Caco-2 (cell line): Measurements from ENCODE around the gene IFI44. TPM values are rescaled to one million over a fixed set of nuclear protein-coding genes. Genes with fewer than 3 reads are reported as not detected.

ENCODE experiments used
- Bru-seq: library from RNA; stranded (reverse); fragments of 400-500 nt; gene quantifications from one replicate; lab custom pipeline; 2021; lab: Mats Ljungman, UMichigan
- BruChase-seq, 2 experiments: library from RNA; stranded (reverse); fragments of 400-500 nt; gene quantifications; one replicate each; lab custom pipeline; 2021; lab: Mats Ljungman, UMichigan
- BruUV-seq: library from RNA; stranded (reverse); fragments of 400-500 nt; replicated peaks from 2 replicates; lab custom pipeline; 2021; lab: Mats Ljungman, UMichigan
- CTCF ChIA-PET: fragments of 300-600 bp; sonication (Branson Sonifier 250); formaldehyde crosslinking; loops from one replicate; lab custom pipeline; 2022; ENCODE audit warnings: antibody characterized with exemption; lab: Charles Lee
- POLR2A ChIA-PET: fragments of 300-600 bp; sonication (Branson Sonifier 250); formaldehyde crosslinking; loops from one replicate; lab custom pipeline; 2022; ENCODE audit warnings: antibody characterized with exemption; lab: Charles Lee
- DNase-seq, 2 experiments: peaks; one replicate each; pipeline versions ENCODE4 v3.0.0 to v3.0.0-alpha.2; 2020 to 2022
- H3K27me3 ChIP-seq: replicated peaks from 2 replicates; pipeline ENCODE4 v1.6.0; 2011; ENCODE audit warnings: low read length; ENCODE audit not compliant: control insufficient read depth, insufficient read depth
- H3K36me3 ChIP-seq: 2 replicates; pipeline ENCODE4 v1.5.1; 2011; ENCODE audit warnings: low read length; ENCODE audit not compliant: control insufficient read depth, insufficient read depth
- H3K4me1 ChIP-seq: fragments of 250-450 bp; sonication (Bioruptor Pico); 2 replicates; pipeline ENCODE4 v1.5.1; 2020; ENCODE audit warnings: mild to moderate bottlenecking
- H3K4me3 ChIP-seq: 2 replicates; pipeline ENCODE4 v1.5.1; 2011; ENCODE audit warnings: low read depth, mild to moderate bottlenecking, control low read depth, low read length
- H3K9me3 ChIP-seq: fragments of 250-450 bp; sonication (Bioruptor Pico); 2 replicates; pipeline ENCODE4 v1.5.1; 2020; ENCODE audit warnings: mild to moderate bottlenecking, moderate library complexity
- H3K27ac Mint-ChIP-seq: one replicate; pipeline ENCODE4 v1.8.0; 2022; ENCODE audit warnings: mixed read lengths; ENCODE audit not compliant: unreplicated experiment
- H3K27me3 Mint-ChIP-seq: one replicate; pipeline ENCODE4 v1.8.0; 2022; ENCODE audit warnings: mixed read lengths; ENCODE audit not compliant: insufficient read depth, unreplicated experiment
- H3K36me3 Mint-ChIP-seq: one replicate; pipeline ENCODE4 v1.8.0; 2022; ENCODE audit warnings: mild to moderate bottlenecking, mixed read lengths; ENCODE audit not compliant: insufficient read depth, unreplicated experiment
- H3K4me1 Mint-ChIP-seq: one replicate; pipeline ENCODE4 v1.8.0; 2022; ENCODE audit warnings: low read depth, mixed read lengths; ENCODE audit not compliant: unreplicated experiment
- H3K4me3 Mint-ChIP-seq: one replicate; pipeline ENCODE4 v1.8.0; 2022; ENCODE audit warnings: mild to moderate bottlenecking, moderate library complexity, mixed read lengths; ENCODE audit not compliant: unreplicated experiment
- H3K9me3 Mint-ChIP-seq: one replicate; pipeline ENCODE4 v1.8.0; 2022; ENCODE audit warnings: mixed read lengths; ENCODE audit not compliant: unreplicated experiment
- intact Hi-C: fragments of 100-400 bp; cut with micrococcal nuclease; formaldehyde crosslinking; loops from one replicate; pipeline ENCODE4 v1.10.0; 2022; ENCODE audit not compliant: unreplicated experiment
- long read RNA-seq: library from polyadenylated mRNA; stranded (forward); transcript quantifications from one replicate; pipeline ENCODE4 v2.0.0, GENCODE V29; 2022
- total RNA-seq: library from RNA; stranded (reverse); gene quantifications from 2 replicates; pipeline ENCODE4 v1.2.3, GENCODE V29; 2022
- TF ChIP-seq, protein P1 (sequence below), 2 experiments: fragments of 200-600 bp in 1 of 2; IDR thresholded peaks; 1 replicate in 1 of 2; 2 replicates in 1 of 2; pipeline versions ENCODE4 v1.5.1 to v1.8.0; 2011 to 2022; ENCODE audit warnings: antibody characterized with exemption in 1 of 2, control low read depth in 1 of 2, inconsistent platforms in 1 of 2, low read depth in 1 of 2, low read length in 1 of 2, mild to moderate bottlenecking in 1 of 2, moderate library complexity in 1 of 2; ENCODE audit not compliant: insufficient read depth in 1 of 2, severe bottlenecking in 1 of 2, unreplicated experiment in 1 of 2

IFI44 gene, protein sequence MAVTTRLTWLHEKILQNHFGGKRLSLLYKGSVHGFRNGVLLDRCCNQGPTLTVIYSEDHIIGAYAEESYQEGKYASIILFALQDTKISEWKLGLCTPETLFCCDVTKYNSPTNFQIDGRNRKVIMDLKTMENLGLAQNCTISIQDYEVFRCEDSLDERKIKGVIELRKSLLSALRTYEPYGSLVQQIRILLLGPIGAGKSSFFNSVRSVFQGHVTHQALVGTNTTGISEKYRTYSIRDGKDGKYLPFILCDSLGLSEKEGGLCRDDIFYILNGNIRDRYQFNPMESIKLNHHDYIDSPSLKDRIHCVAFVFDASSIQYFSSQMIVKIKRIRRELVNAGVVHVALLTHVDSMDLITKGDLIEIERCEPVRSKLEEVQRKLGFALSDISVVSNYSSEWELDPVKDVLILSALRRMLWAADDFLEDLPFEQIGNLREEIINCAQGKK
- total RNA-seq (not detected in 2 replicates), Bru-seq, nascent RNA (percentile 5 among the genes with signal in this experiment), BruChase-seq, experiment 1, labeled RNA remaining after a 2-hour chase (percentile 12 among the genes with signal in this experiment), BruChase-seq, experiment 2, labeled RNA remaining after a 6-hour chase (not detected)
- long read RNA-seq: 0 reads

DNA sequence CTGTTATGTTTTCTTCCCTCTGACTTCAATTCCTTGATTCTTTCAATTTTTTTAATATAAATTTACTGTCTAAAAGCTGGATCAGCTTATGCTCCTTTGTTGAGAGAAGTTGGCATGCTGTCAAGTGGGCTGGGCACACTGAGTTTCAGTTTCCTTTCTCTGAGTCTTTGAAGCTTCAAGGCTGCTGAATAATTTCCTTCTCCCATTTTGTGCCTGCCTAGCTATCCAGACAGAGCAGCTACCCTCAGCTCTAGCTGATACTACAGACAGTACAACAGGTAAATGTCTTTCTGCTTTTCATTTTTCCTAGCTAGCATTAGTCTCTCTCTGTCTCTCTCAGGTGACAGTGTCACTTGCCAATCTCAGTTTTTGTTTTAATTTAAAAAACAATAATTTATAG, at the start of gene IFI44:
IFI44 (plus strand) TSS at position 204 of the 400 bp plus-strand sequence. CDS start 365 bp downstream, outside the sequence.
- H3K36me3 ChIP-seq: no peaks in the 10 kb centered on the region
- Mint-ChIP-seq H3K27me3 (no peaks in the 10 kb centered on the region), H3K9me3 (no peaks in the 10 kb centered on the region), H3K4me3 (no peak within 1 kb of the TSS), H3K4me1 (no peaks in the 10 kb centered on the region), H3K36me3 (no peaks in the 10 kb centered on the region), H3K27ac (no peak within 1 kb of the TSS)
- POLR2A ChIA-PET: no interaction called here
- TF ChIP-seq, protein P1, sequence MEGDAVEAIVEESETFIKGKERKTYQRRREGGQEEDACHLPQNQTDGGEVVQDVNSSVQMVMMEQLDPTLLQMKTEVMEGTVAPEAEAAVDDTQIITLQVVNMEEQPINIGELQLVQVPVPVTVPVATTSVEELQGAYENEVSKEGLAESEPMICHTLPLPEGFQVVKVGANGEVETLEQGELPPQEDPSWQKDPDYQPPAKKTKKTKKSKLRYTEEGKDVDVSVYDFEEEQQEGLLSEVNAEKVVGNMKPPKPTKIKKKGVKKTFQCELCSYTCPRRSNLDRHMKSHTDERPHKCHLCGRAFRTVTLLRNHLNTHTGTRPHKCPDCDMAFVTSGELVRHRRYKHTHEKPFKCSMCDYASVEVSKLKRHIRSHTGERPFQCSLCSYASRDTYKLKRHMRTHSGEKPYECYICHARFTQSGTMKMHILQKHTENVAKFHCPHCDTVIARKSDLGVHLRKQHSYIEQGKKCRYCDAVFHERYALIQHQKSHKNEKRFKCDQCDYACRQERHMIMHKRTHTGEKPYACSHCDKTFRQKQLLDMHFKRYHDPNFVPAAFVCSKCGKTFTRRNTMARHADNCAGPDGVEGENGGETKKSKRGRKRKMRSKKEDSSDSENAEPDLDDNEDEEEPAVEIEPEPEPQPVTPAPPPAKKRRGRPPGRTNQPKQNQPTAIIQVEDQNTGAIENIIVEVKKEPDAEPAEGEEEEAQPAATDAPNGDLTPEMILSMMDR (IDR thresholded peaks at IDR 0.05; ENCODE audit: insufficient read depth in 1 of 2, low read depth in 1 of 2, low read length in 1 of 2, severe bottlenecking in 1 of 2, unreplicated experiment in 1 of 2): no peak
- no peak within 1 kb of the TSS for H3K4me3 ChIP-seq
- no peak for DNase-seq
- CTCF ChIA-PET: no interaction called here
- no peaks in the 10 kb centered on the region for H3K27me3 ChIP-seq
- no peaks in the 10 kb centered on the region for H3K4me1 ChIP-seq
- intact Hi-C loops: no loop called here
- no peaks in the 10 kb centered on the region for H3K9me3 ChIP-seq
- no TSS peak for BruUV-seq

DNA sequence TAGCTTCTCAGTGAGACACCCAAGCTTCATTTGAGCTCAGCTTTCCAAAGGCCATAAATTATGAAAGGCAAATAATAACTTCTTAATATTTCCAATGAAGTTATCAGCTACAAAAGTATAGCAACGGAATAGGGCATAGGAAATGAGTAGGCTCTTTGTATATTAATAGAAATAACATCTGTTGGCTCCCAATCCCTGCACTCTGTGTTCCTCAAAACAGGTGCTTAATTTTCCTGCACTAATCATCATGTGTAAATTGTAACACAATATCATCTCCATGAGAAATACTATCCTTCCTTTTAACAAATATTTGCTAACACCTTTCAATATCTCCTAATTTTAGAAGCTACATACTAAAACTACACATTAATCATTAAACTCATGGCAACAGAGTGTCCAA, 48.6 kb upstream of the IFI44 start:
- DNase-seq: no peak
- Mint-ChIP-seq H3K9me3 (no peaks in the 10 kb centered on the region), H3K4me1 (no peaks in the 10 kb centered on the region), H3K36me3 (no peaks in the 10 kb centered on the region), H3K27ac (no peak overlapping the region), H3K27me3 (no peaks in the 10 kb centered on the region), H3K4me3 (no peak overlapping the region)
- Histone ChIP-seq H3K9me3 (no peaks in the 10 kb centered on the region), H3K36me3 (no peaks in the 10 kb centered on the region), H3K4me1 (no peaks in the 10 kb centered on the region), H3K27me3 (no peaks in the 10 kb centered on the region), H3K4me3 (no peak overlapping the region)
- no TSS peak for BruUV-seq
- ChIA-PET CTCF (no interaction called here), POLR2A (no interaction called here)
- intact Hi-C loops: no loop called here
- TF ChIP-seq, protein P1 (IDR thresholded peaks at IDR 0.05; ENCODE audit: insufficient read depth in 1 of 2, low read depth in 1 of 2, low read length in 1 of 2, severe bottlenecking in 1 of 2, unreplicated experiment in 1 of 2): no peak

DNA sequence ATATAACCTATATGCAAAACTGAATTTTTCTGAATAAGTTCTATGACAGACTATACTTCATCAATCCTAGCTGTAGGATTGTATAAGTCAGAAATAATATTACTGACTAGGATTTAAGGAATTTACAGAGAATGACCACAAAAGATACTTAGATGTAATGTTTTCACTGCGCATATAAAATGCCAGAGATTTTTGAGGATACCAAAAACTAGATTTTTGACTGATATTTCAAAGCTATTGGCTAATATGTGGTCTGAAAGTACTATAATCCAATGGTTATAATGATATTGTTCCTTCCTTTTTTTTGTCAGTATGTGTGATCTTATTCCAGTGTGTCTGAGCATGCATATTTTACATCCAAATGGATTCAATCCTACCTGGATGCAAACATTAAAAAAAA, 46.4 kb upstream of the IFI44 start:
- Mint-ChIP-seq H3K27me3 (no peaks in the 10 kb centered on the region), H3K36me3 (no peaks in the 10 kb centered on the region), H3K27ac (no peak overlapping the region), H3K4me3 (no peak overlapping the region), H3K9me3 (no peaks in the 10 kb centered on the region), H3K4me1 (no peaks in the 10 kb centered on the region)
- intact Hi-C loops: no loop called here
- Histone ChIP-seq H3K4me1 (no peaks in the 10 kb centered on the region), H3K27me3 (no peaks in the 10 kb centered on the region), H3K9me3 (no peaks in the 10 kb centered on the region), H3K36me3 (no peaks in the 10 kb centered on the region), H3K4me3 (no peak overlapping the region)
- TF ChIP-seq, protein P1 (IDR thresholded peaks at IDR 0.05; ENCODE audit: insufficient read depth in 1 of 2, low read depth in 1 of 2, low read length in 1 of 2, severe bottlenecking in 1 of 2, unreplicated experiment in 1 of 2): no peak
- no peak for DNase-seq
- BruUV-seq: no TSS peak
- ChIA-PET POLR2A (no interaction called here), CTCF (no interaction called here)
